Stomach (tissue), 4 donors: ENCODE results near the gene PKMYT1.

ENCODE experiments used
- EP300 ChIP-seq: sonication (generic); formaldehyde crosslinking; IDR thresholded peaks from one replicate; pipeline ENCODE4 v1.6.1; 2017; ENCODE audit warnings: antibody characterized with exemption
- POLR2A ChIP-seq, 4 donors: fragments of 450-650 bp; IDR thresholded peaks; one replicate each; pipeline ENCODE4 v1.6.1; 2016; ENCODE audit warnings: antibody characterized with exemption in 4 of 4, control low read depth in 2 of 4, mild to moderate bottlenecking in 1 of 4, moderate library complexity in 1 of 4
- POLR2AphosphoS5 ChIP-seq, 3 donors: sonication (generic); formaldehyde crosslinking; IDR thresholded peaks; one replicate each; pipeline ENCODE4 v1.6.1; 2016; ENCODE audit warnings: antibody characterized with exemption in 3 of 3
- TF ChIP-seq, protein P1 (sequence below), 7 experiments: fragments of 450-650 bp in 4 of 7; fragments of 200-600 bp in 3 of 7; sonication (generic) in 3 of 7; IDR thresholded peaks; one replicate each; pipeline ENCODE4 v1.5.1; 2016 to 2019; ENCODE audit warnings: antibody characterized with exemption in 7 of 7, control low read depth in 2 of 7, mild to moderate bottlenecking in 1 of 7

DNA sequence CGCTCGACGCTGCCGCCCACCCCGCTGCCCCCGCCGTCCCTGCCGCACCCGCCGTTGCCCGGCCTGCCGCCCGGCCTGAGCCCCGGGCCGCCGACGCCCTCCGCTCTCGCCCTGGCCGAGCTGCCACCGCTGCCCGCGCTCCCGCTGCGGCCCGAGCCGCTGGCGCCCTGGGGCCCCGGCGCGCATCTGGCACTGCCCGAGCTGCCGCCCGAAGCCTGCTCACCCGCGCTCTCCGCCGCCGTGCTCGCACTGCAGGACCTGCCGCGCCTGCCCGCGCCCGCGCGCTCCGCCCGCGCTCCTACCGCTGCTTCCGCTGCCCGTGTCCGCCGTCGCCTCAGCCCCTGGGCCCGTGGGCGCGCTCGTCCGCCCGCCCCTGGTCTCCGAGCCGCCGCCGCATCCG, 24.1 kb upstream of the PKMYT1 start:
- TF ChIP-seq POLR2A (IDR thresholded peaks at IDR 0.05), result no peak
- TF ChIP-seq, protein P1, sequence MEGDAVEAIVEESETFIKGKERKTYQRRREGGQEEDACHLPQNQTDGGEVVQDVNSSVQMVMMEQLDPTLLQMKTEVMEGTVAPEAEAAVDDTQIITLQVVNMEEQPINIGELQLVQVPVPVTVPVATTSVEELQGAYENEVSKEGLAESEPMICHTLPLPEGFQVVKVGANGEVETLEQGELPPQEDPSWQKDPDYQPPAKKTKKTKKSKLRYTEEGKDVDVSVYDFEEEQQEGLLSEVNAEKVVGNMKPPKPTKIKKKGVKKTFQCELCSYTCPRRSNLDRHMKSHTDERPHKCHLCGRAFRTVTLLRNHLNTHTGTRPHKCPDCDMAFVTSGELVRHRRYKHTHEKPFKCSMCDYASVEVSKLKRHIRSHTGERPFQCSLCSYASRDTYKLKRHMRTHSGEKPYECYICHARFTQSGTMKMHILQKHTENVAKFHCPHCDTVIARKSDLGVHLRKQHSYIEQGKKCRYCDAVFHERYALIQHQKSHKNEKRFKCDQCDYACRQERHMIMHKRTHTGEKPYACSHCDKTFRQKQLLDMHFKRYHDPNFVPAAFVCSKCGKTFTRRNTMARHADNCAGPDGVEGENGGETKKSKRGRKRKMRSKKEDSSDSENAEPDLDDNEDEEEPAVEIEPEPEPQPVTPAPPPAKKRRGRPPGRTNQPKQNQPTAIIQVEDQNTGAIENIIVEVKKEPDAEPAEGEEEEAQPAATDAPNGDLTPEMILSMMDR (IDR thresholded peaks at IDR 0.05), result no peak
- TF ChIP-seq POLR2AphosphoS5 (IDR thresholded peaks at IDR 0.05), result no peak
- TF ChIP-seq EP300, result no peak
